Testis (tissue), 2 donors: ENCODE data around the gene ARID5A.

Source experiments
- CTCF ChIP-seq, 3 experiments: fragments of 450-650 bp in 2 of 3; fragments of 200-600 bp in 1 of 3; sonication (generic) in 1 of 3; IDR thresholded peaks; one replicate each; pipeline ENCODE4 v1.5.1; 2016 to 2019; ENCODE audit warnings: antibody characterized with exemption in 3 of 3, mild to moderate bottlenecking in 2 of 3, moderate library complexity in 1 of 3
- POLR2A ChIP-seq: fragments of 450-650 bp; IDR thresholded peaks from one replicate; pipeline ENCODE4 v1.6.1; 2017; ENCODE audit warnings: antibody characterized with exemption, mild to moderate bottlenecking, moderate library complexity

GRCh38 chr2:96494188-96494587, 42.4 kb upstream of the ARID5A start:
- no peak for TF ChIP-seq CTCF (IDR thresholded peaks at IDR 0.05)
- no peak for TF ChIP-seq POLR2A
